ENCODE measurements around the gene NACAD. TPM values are rescaled to one million over a fixed set of nuclear protein-coding genes. Genes with fewer than 3 reads are reported as not detected.

NACAD gene
- total RNA-seq, 1 experiment from 2014 or later, result 5.5 TPM

- ChIA-PET CTCF (interaction anchor here (1.2 to 2.7 kb wide), 3 partner anchors 12 to 151 kb away, joined by 3 to 23 read pairs (median 9); partner anchors contain the start of gene TBRG4), POLR2A (interaction anchor here (0.5 to 0.9 kb wide), 3 partner anchors 125 to 344 kb away, joined by 3 to 4 read pairs (median 4); no protein-coding TSS in a partner anchor)
- no peak for TF ChIP-seq JUN (CRISPR knock-in tag; IDR thresholded peaks at IDR 0.05)
- no peak for TF ChIP-seq E2F4 (CRISPR knock-in tag; IDR thresholded peaks at IDR 0.05; ENCODE audit: borderline replicate concordance, low read depth)
- no peak for TF ChIP-seq FOXP4 (CRISPR knock-in tag; IDR thresholded peaks at IDR 0.05)
- TF ChIP-seq JAZF1 (CRISPR knock-in tag; IDR thresholded peaks at IDR 0.05), result no peak
- TF ChIP-seq STAT6 (CRISPR knock-in tag; conservative IDR thresholded peaks at IDR 0.05; ENCODE audit: low read depth), result no peak
- no peak for TF ChIP-seq GTF2I (CRISPR knock-in tag; conservative IDR thresholded peaks at IDR 0.05)
- no peak for TF ChIP-seq MXD4 (CRISPR knock-in tag; IDR thresholded peaks at IDR 0.05; ENCODE audit: borderline replicate concordance)
- TF ChIP-seq ZNF423 (CRISPR knock-in tag; IDR thresholded peaks at IDR 0.05), result peak; percentile 65
- Mint-ChIP-seq H3K36me3 (no peaks in the 10 kb centered on the region), H3K27ac (no peak overlapping the region), H3K9me3 (no peaks in the 10 kb centered on the region), H3K27me3 (ENCODE audit: low read depth) (no peaks in the 10 kb centered on the region), H3K4me1 (peaks cover 12% of the 10 kb centered on the region), H3K4me3 (no peak overlapping the region)
- DNase-seq (ENCODE audit: low spot score) (peak; percentile 57), ATAC-seq (peak; percentile 86)
These were observed 35.3 kb upstream of the NACAD start for GRCh38 chr7:45123913-45124710.

- no peak for DNase-seq (ENCODE audit: low spot score)
- POLR2A ChIA-PET, result interaction anchor here (0.7 kb wide), 1 partner anchor 343 kb away, joined by 4 read pairs; no protein-coding TSS in a partner anchor
These were observed 34.4 kb upstream of the NACAD start for GRCh38 chr7:45122975-45123860.

More at GRCh38 chr7:45122975-45123860, 34.4 kb upstream of the NACAD start:
- Mint-ChIP-seq H3K27ac (no peak overlapping the region), H3K27me3 (ENCODE audit: low read depth) (no peaks in the 10 kb centered on the region), H3K4me1 (peaks cover 12% of the 10 kb centered on the region), H3K36me3 (no peaks in the 10 kb centered on the region), H3K4me3 (no peak overlapping the region), H3K9me3 (no peaks in the 10 kb centered on the region)
- TF ChIP-seq GRHL2 (CRISPR knock-in tag; IDR thresholded peaks at IDR 0.05; ENCODE audit: insufficient replicate concordance, severe bottlenecking), result no peak
- no peak for TF ChIP-seq NR2C2 (CRISPR knock-in tag; IDR thresholded peaks at IDR 0.05)
- TF ChIP-seq NFATC4 (CRISPR knock-in tag; IDR thresholded peaks at IDR 0.05), result no peak
- no peak for TF ChIP-seq TP53 (CRISPR knock-in tag; IDR thresholded peaks at IDR 0.05)
- no peak for TF ChIP-seq ARID4B (CRISPR knock-in tag; IDR thresholded peaks at IDR 0.05; ENCODE audit: borderline replicate concordance)
- ATAC-seq, result no peak
- CTCF ChIA-PET, result interaction anchor here (1.2 to 2.7 kb wide), 2 partner anchors 13 to 149 kb away, joined by 5 to 23 read pairs; no protein-coding TSS in a partner anchor
